Activated CD8-positive, alpha-beta T cell treated with anti-CD3 and anti-CD28 coated beads for 36 hours (primary cell): ENCODE results near the gene PLA1A. TPM values are rescaled to one million over a fixed set of nuclear protein-coding genes. Genes with fewer than 3 reads are reported as not detected.
"Not testable (repeated sequence)": the region's sequence is repeated elsewhere in the genome, so short reads cannot be mapped to it uniquely, and the experiment has no call there.

Experiments used
- ATAC-seq: fragments of 200-7000 bp; cut with Tn5 transposase; one replicate; pipeline ENCODE4 v1.10.0; 2021; ENCODE audit warnings: mild to moderate bottlenecking, moderate library complexity
- CTCF ChIA-PET: fragments of 350-600 bp; sonication (Branson Sonifier 250); formaldehyde crosslinking; loops from one replicate; lab custom pipeline; 2021; ENCODE audit warnings: antibody characterized with exemption; lab: Charles Lee
- POLR2A ChIA-PET: fragments of 350-600 bp; sonication (Branson Sonifier 250); formaldehyde crosslinking; loops from one replicate; lab custom pipeline; 2021; ENCODE audit warnings: antibody characterized with exemption; lab: Charles Lee
- DNase-seq: peaks from one replicate; pipeline ENCODE4 v3.0.0-alpha.2; 2020
- H3K27ac Mint-ChIP-seq: one replicate; pipeline ENCODE4 v1.8.0; 2021; ENCODE audit warnings: mild to moderate bottlenecking, mixed read lengths
- H3K27me3 Mint-ChIP-seq: one replicate; pipeline ENCODE4 v1.8.0; 2021; ENCODE audit warnings: mixed read lengths
- H3K36me3 Mint-ChIP-seq: one replicate; pipeline ENCODE4 v1.8.0; 2021; ENCODE audit warnings: low read depth, mixed read lengths
- H3K4me1 Mint-ChIP-seq: one replicate; pipeline ENCODE4 v1.8.0; 2021; ENCODE audit warnings: low read depth, mixed read lengths
- H3K4me3 Mint-ChIP-seq: one replicate; pipeline ENCODE4 v1.8.0; 2021; ENCODE audit warnings: mild to moderate bottlenecking, moderate library complexity, mixed read lengths
- H3K9me3 Mint-ChIP-seq: one replicate; pipeline ENCODE4 v1.8.0; 2021; ENCODE audit warnings: mixed read lengths
- CTCF ChIP-seq: fragments of 200-600 bp; IDR thresholded peaks from one replicate; pipeline ENCODE4 v1.8.0; 2022; ENCODE audit warnings: antibody characterized with exemption, mild to moderate bottlenecking
- intact Hi-C: fragments of 100-400 bp; cut with micrococcal nuclease; formaldehyde crosslinking; loops from one replicate; pipeline ENCODE4 v1.10.0; 2022
- total RNA-seq, 2 experiments: library from RNA; stranded (reverse); gene quantifications; one replicate each; pipeline ENCODE4 v1.2.3, GENCODE V29; 2021

PLA1A gene
- total RNA-seq, 2 experiments from 2014 or later, result not detected

- POLR2A ChIA-PET, result interaction anchor here (0.6 to 3.4 kb wide), 13 partner anchors 8 to 419 kb away, joined by 3 to 11 read pairs (median 4); partner anchors contain the start of genes ADPRH, TIMMDC1 and TMEM39A
- no peaks in the 10 kb centered on the region for H3K9me3 Mint-ChIP-seq
Observed at GRCh38 chr3:119676771-119677640, 79.3 kb downstream of the PLA1A start, which contains the start of gene COX17. COX17 (minus strand) TSS chr3:119677406; CDS start chr3:119677310, 96 bp downstream.

GRCh38 chr3:119677641-119677934, 79.9 kb downstream of the PLA1A start:
- CTCF ChIA-PET, result interaction anchor here (0.6 kb wide), 1 partner anchor 159 kb away, joined by 3 read pairs; no protein-coding TSS in a partner anchor
- H3K27ac Mint-ChIP-seq, result peak overlapping the region; percentile 96

More at GRCh38 chr3:119676771-119677640, 79.3 kb downstream of the PLA1A start, which contains the start of gene COX17:
- ATAC-seq, result peak; percentile 88
- TF ChIP-seq CTCF, result no peak
- Mint-ChIP-seq H3K4me1 (peaks cover 36% of the 10 kb centered on the region), H3K27ac (peak within 1 kb of the TSS; percentile 96), H3K27me3 (no peaks in the 10 kb centered on the region), H3K36me3 (peaks cover 34% of the 10 kb centered on the region), H3K4me3 (peak within 1 kb of the TSS; percentile 82)
- intact Hi-C loops, result loop anchor here (10.0 kb wide), 2 partner anchors 212 to 382 kb away; partner anchors contain the start of genes ARHGAP31, POGLUT1 and TMEM39A
- peak; percentile 97 for DNase-seq
- CTCF ChIA-PET, result interaction anchor here (0.6 to 2.2 kb wide), 7 partner anchors 13 to 436 kb away, joined by 3 to 8 read pairs (median 3); partner anchors contain the start of gene B4GALT4

GRCh38 chr3:119678209-119678608, 80.5 kb downstream of the PLA1A start:
- not testable (repeated sequence) for DNase-seq, H3K9me3 Mint-ChIP-seq, H3K27ac Mint-ChIP-seq, ATAC-seq, H3K27me3 Mint-ChIP-seq, H3K4me3 Mint-ChIP-seq
- intact Hi-C loops, result loop anchor here (10.0 kb wide), 2 partner anchors 213 to 383 kb away; partner anchors contain the start of genes ARHGAP31, POGLUT1 and TMEM39A
- Mint-ChIP-seq H3K36me3 (peaks cover 26% of the 10 kb centered on the region), H3K4me1 (peaks cover 27% of the 10 kb centered on the region)
- ChIA-PET POLR2A (interaction anchor here (2.2 kb wide), 1 partner anchor 14 kb away, joined by 10 read pairs; no protein-coding TSS in a partner anchor), CTCF (interaction anchor here (1.0 kb wide), 1 partner anchor 72 kb away, joined by 3 read pairs; no protein-coding TSS in a partner anchor)

More at GRCh38 chr3:119677641-119677934, 79.9 kb downstream of the PLA1A start:
- POLR2A ChIA-PET, result interaction anchor here (0.6 to 3.4 kb wide), 6 partner anchors 13 to 214 kb away, joined by 3 to 11 read pairs (median 4); partner anchors contain the start of genes ADPRH, TIMMDC1 and TMEM39A
- DNase-seq, result no peak
- Mint-ChIP-seq H3K9me3 (no peaks in the 10 kb centered on the region), H3K36me3 (peaks cover 30% of the 10 kb centered on the region), H3K4me3 (peak overlapping the region; percentile 82), H3K27me3 (no peaks in the 10 kb centered on the region), H3K4me1 (peaks cover 33% of the 10 kb centered on the region)
- intact Hi-C loops, result loop anchor here (10.0 kb wide), 2 partner anchors 213 to 383 kb away; partner anchors contain the start of genes ARHGAP31, POGLUT1 and TMEM39A
- peak; percentile 0 for ATAC-seq
- no peak for TF ChIP-seq CTCF

Other genes starting within 250 kb of the PLA1A start
- gene TMEM39A, start 134.3 kb upstream of the PLA1A start, total RNA-seq, result 10 to 100 TPM; 26.0 to 30.7 TPM
- 10 to 100 TPM; 16.0 to 16.8 TPM for gene POGLUT1, start 128.9 kb upstream of the PLA1A start, total RNA-seq
- gene TIMMDC1, start 99.3 kb upstream of the PLA1A start, total RNA-seq, result 100 to 1,000 TPM; 105 TPM
- gene CD80, start 38.3 kb upstream of the PLA1A start, total RNA-seq, result 10 to 100 TPM in 1 of 2 experiments, 1 to 10 TPM in 1; 7.1 to 10.2 TPM
- 1 to 10 TPM; 5.7 to 5.9 TPM for gene ADPRH, start 18.4 kb upstream of the PLA1A start, total RNA-seq
- gene POPDC2, start 62.7 kb downstream of the PLA1A start, total RNA-seq, result 1 to 10 TPM; 1.3 to 2.1 TPM
- gene COX17, start 79.5 kb downstream of the PLA1A start, total RNA-seq, result 10 to 100 TPM; 83.6 to 86.7 TPM
- gene CFAP91, start 105.1 kb downstream of the PLA1A start, total RNA-seq, result not detected
- 1 to 10 TPM in 1 of 2 experiments, under 1 TPM in 1; 0.70 to 1.0 TPM for gene NR1I2, start 184.2 kb downstream of the PLA1A start, total RNA-seq